Keratinocyte (primary cell): ENCODE measurements around the gene NCOA6.

Experiments
- CTCF ChIP-seq, 3 experiments: IDR thresholded peaks in 1 of 3; conservative IDR thresholded peaks in 1 of 3; optimal IDR thresholded peaks in 1 of 3; 2 replicates in 2 of 3; 3 replicates in 1 of 3; pipeline versions ENCODE3 to v1.5.1; 2011; ENCODE audit warnings: low read length in 3 of 3, mild to moderate bottlenecking in 3 of 3, moderate library complexity in 2 of 3, control low read depth in 1 of 3, inconsistent platforms in 1 of 3; ENCODE audit not compliant: insufficient read depth in 2 of 3; ENCODE audit errors: extremely low read depth in 1 of 3
- EZH2 ChIP-seq: IDR thresholded peaks from one replicate; pipeline ENCODE4 v1.6.1; 2012; ENCODE audit warnings: inconsistent platforms, mild to moderate bottlenecking, low read length, moderate library complexity

- TF ChIP-seq CTCF (optimal IDR thresholded peaks at IDR 0.05 in 1 of 3, IDR thresholded peaks at IDR 0.05 in 1 of 3, conservative IDR thresholded peaks at IDR 0.05 in 1 of 3; ENCODE audit: extremely low read depth in 1 of 3, insufficient read depth in 2 of 3, low read length in 3 of 3) (no peak), EZH2 (no peak)
Measured at GRCh38 chr20:34743039-34743438, 82.4 kb downstream of the NCOA6 start.
